H9 (cell line): ENCODE data around the gene CRYGN. TPM values are rescaled to one million over a fixed set of nuclear protein-coding genes. Genes with fewer than 3 reads are reported as not detected.

Experiments used
- DNase-seq: peaks from one replicate; pipeline ENCODE4 v3.0.0-alpha.2; 2017
- H2AFZ ChIP-seq: one replicate; pipeline ENCODE4 v1.6.1; 2013; ENCODE audit warnings: mild to moderate bottlenecking, low read length, control low read depth, moderate library complexity
- H2AK5ac ChIP-seq: 2 replicates; pipeline ENCODE4 v1.6.1; 2013; ENCODE audit warnings: low read length, control low read depth, mixed read lengths; ENCODE audit not compliant: insufficient read length
- H2BK120ac ChIP-seq: one replicate; pipeline ENCODE4 v1.6.1; 2013; ENCODE audit warnings: low read depth, mild to moderate bottlenecking, low read length, control low read depth, inconsistent platforms; ENCODE audit not compliant: poor library complexity, severe bottlenecking
- H2BK12ac ChIP-seq: 2 replicates; pipeline ENCODE4 v1.6.1; 2013; ENCODE audit warnings: low read length, control low read depth, mixed read lengths, low read depth; ENCODE audit not compliant: insufficient read length
- H2BK15ac ChIP-seq: 2 replicates; pipeline ENCODE4 v1.6.1; 2013; ENCODE audit warnings: low read depth, low read length, control low read depth
- H2BK20ac ChIP-seq: one replicate; pipeline ENCODE4 v1.6.1; 2013; ENCODE audit warnings: low read depth, mild to moderate bottlenecking, low read length, control low read depth, inconsistent platforms; ENCODE audit not compliant: poor library complexity, severe bottlenecking
- H2BK5ac ChIP-seq: 2 replicates; pipeline ENCODE4 v1.6.1; 2013; ENCODE audit warnings: low read length, control low read depth, mixed read lengths; ENCODE audit not compliant: insufficient read length
- H3K14ac ChIP-seq: 2 replicates; pipeline ENCODE4 v1.6.1; 2013; ENCODE audit warnings: low read length, control low read depth; ENCODE audit not compliant: insufficient read depth
- H3K18ac ChIP-seq: 2 replicates; pipeline ENCODE4 v1.6.1; 2013; ENCODE audit warnings: low read depth, mild to moderate bottlenecking, mixed read lengths, low read length, control low read depth; ENCODE audit not compliant: insufficient read length
- H3K23ac ChIP-seq: 2 replicates; pipeline ENCODE4 v1.6.1; 2013; ENCODE audit warnings: low read length, control low read depth, mixed read lengths, low read depth; ENCODE audit not compliant: insufficient read length
- H3K23me2 ChIP-seq: 2 replicates; pipeline ENCODE4 v1.6.1; 2013; ENCODE audit warnings: low read depth, mild to moderate bottlenecking, mixed read lengths, low read length, control low read depth; ENCODE audit not compliant: insufficient read length, poor library complexity, severe bottlenecking
- H3K27ac ChIP-seq: 2 replicates; pipeline ENCODE4 v1.5.1; 2013; ENCODE audit warnings: low read length, control low read depth, mixed read lengths, low read depth; ENCODE audit not compliant: insufficient read length
- H3K27me3 ChIP-seq: 2 replicates; pipeline ENCODE4 v1.6.1; 2013; ENCODE audit warnings: low read length, control low read depth, inconsistent platforms; ENCODE audit not compliant: insufficient read depth
- H3K4ac ChIP-seq: 2 replicates; pipeline ENCODE4 v1.6.1; 2013; ENCODE audit warnings: low read depth, mild to moderate bottlenecking, control low read depth, inconsistent platforms, low read length, moderate library complexity
- H3K4me1 ChIP-seq: 2 replicates; pipeline ENCODE4 v1.6.1; 2013; ENCODE audit warnings: low read length, control low read depth, inconsistent platforms; ENCODE audit not compliant: insufficient read depth
- H3K4me2 ChIP-seq: 2 replicates; pipeline ENCODE4 v1.6.1; 2013; ENCODE audit warnings: low read length, control low read depth, mixed read lengths; ENCODE audit not compliant: insufficient read length, insufficient read depth
- H3K56ac ChIP-seq: 2 replicates; pipeline ENCODE4 v1.6.1; 2013; ENCODE audit warnings: low read depth, mild to moderate bottlenecking, mixed read lengths, low read length, control low read depth; ENCODE audit not compliant: insufficient read length
- H3K79me1 ChIP-seq: 2 replicates; pipeline ENCODE4 v1.6.1; 2013; ENCODE audit warnings: low read depth, mild to moderate bottlenecking, moderate library complexity, low read length, control low read depth, inconsistent platforms; ENCODE audit not compliant: insufficient read depth, poor library complexity, severe bottlenecking
- H3K79me2 ChIP-seq: 2 replicates; pipeline ENCODE4 v1.6.1; 2013; ENCODE audit warnings: low read length, control low read depth, inconsistent platforms; ENCODE audit not compliant: insufficient read depth
- H3K9ac ChIP-seq: 2 replicates; pipeline ENCODE4 v1.6.1; 2013; ENCODE audit warnings: low read length, control low read depth, mixed read lengths; ENCODE audit not compliant: insufficient read length; ENCODE audit errors: extremely low read depth
- H3K9me3 ChIP-seq: one replicate; pipeline ENCODE4 v1.6.1; 2013; ENCODE audit warnings: low read depth, low read length, inconsistent platforms; ENCODE audit not compliant: control insufficient read depth
- H3T11ph ChIP-seq: one replicate; pipeline ENCODE4 v1.6.1; 2013; ENCODE audit warnings: mild to moderate bottlenecking, low read length, control low read depth, inconsistent platforms
- H4K20me1 ChIP-seq: one replicate; pipeline ENCODE4 v1.6.1; 2013; ENCODE audit not compliant: control insufficient read depth, insufficient read length, insufficient read depth
- H4K5ac ChIP-seq: 2 replicates; pipeline ENCODE4 v1.6.1; 2013; ENCODE audit warnings: low read depth, mild to moderate bottlenecking, mixed read lengths, low read length, control low read depth; ENCODE audit not compliant: insufficient read length
- H4K8ac ChIP-seq: replicated peaks from 2 replicates; pipeline ENCODE4 v1.6.1; 2013; ENCODE audit warnings: low read length, control low read depth, mixed read lengths, low read depth; ENCODE audit not compliant: insufficient read length
- H4K91ac ChIP-seq: 2 replicates; pipeline ENCODE4 v1.6.1; 2013; ENCODE audit warnings: low read depth, mild to moderate bottlenecking, moderate library complexity, mixed read lengths, low read length, control low read depth; ENCODE audit not compliant: insufficient read length
- H3K27ac Mint-ChIP-seq, 3 experiments: 2 replicates in 2 of 3; 3 replicates in 1 of 3; pipeline ENCODE4 v1.8.0; 2020 to 2021; ENCODE audit warnings: mixed read lengths in 3 of 3, mild to moderate bottlenecking in 1 of 3, moderate library complexity in 1 of 3
- H3K27me3 Mint-ChIP-seq: 2 replicates; pipeline ENCODE4 v1.8.0; 2021; ENCODE audit warnings: low read depth, mild to moderate bottlenecking, moderate library complexity, mixed read lengths
- H3K36me3 Mint-ChIP-seq, 3 experiments: 2 replicates in 2 of 3; 3 replicates in 1 of 3; pipeline ENCODE4 v1.8.0; 2020 to 2021; ENCODE audit warnings: low read depth in 3 of 3, mixed read lengths in 3 of 3; ENCODE audit not compliant: insufficient read depth in 1 of 3
- H3K4me1 Mint-ChIP-seq, 2 experiments: 2 replicates each; pipeline ENCODE4 v1.8.0; 2020; ENCODE audit warnings: mixed read lengths in 2 of 2
- H3K4me3 Mint-ChIP-seq, 2 experiments: 2 replicates in 1 of 2; 3 replicates in 1 of 2; pipeline ENCODE4 v1.8.0; 2020 to 2021; ENCODE audit warnings: mild to moderate bottlenecking in 2 of 2, mixed read lengths in 2 of 2, moderate library complexity in 1 of 2
- H3K9me3 Mint-ChIP-seq, 2 experiments: 2 replicates in 1 of 2; 3 replicates in 1 of 2; pipeline ENCODE4 v1.8.0; 2020; ENCODE audit warnings: mild to moderate bottlenecking in 2 of 2, mixed read lengths in 2 of 2, moderate library complexity in 1 of 2
- WGBS: extraction: QIAGEN DNeasy Blood & Tissue Kit; methylation state at CpG from one replicate; pipeline ENCODE4 v1.1.7; 2013; ENCODE audit warnings: missing lambda C conversion rate, low lambda C conversion rate, mixed read lengths; ENCODE audit not compliant: insufficient read length; ENCODE audit errors: extremely low coverage; 5-methylcytosine and 5-hydroxymethylcytosine counted together
- total RNA-seq: library from RNA; stranded (reverse); gene quantifications from 2 replicates; pipeline ENCODE4 v1.2.1, GENCODE V29; 2021
- TF ChIP-seq, protein P1 (sequence below): fragments of 200-600 bp; sonication (generic); conservative IDR thresholded peaks from 3 replicates; pipeline ENCODE4 v1.8.0; 2021; ENCODE audit warnings: antibody characterized with exemption, mild to moderate bottlenecking

The CRYGN gene
- total RNA-seq, 1 experiment from 2014 or later: 1.8 TPM

DNA sequence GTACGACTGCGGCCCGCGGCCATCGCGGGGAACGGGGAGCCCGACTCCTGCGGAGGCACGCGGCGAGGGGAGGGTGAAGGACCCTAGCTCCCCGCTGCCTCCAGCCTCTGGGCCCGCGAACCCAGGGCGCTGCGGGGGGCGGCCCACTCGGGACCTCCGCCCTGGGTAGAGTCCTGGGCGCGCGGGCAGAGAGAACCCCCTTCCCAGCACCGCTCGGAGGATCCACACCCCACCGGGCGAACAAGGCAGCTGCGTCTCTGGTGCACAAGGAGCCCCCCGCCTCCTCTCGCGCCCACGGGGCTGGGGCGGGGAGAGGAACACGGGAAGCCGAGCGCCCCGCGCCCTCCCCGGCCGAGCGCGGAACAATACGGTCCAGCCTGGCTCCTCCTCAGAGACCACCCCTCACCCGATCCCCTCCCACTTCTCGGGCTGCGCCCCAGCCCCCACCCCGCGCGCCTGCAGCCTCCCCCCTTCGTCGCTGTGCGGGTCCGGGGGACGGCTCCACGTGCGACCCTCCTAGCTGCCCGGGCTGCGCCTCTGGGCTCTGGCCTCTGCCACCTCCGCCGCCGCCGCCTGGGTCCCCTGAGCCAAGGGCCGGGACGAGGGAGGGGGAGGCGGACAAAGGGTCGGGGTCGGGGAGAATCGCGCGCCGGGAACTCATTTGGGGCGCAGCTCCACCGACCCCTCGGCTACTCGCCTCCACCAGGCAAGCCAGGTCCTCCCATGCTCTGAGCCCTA, 30.1 kb downstream of the CRYGN start, which contains the start of gene WDR86:
WDR86 (minus strand) TSS at position 372 of the 738 bp plus-strand sequence. CDS start 449 bp downstream, outside the sequence.
- Histone ChIP-seq H3K14ac (peak within 1 kb of the TSS; percentile 84), H3K23me2 (peaks cover 25% of the 10 kb centered on the region), H3K79me1 (no peaks in the 10 kb centered on the region), H2BK20ac (no peak within 1 kb of the TSS), H2BK15ac (peak within 1 kb of the TSS; percentile 25; the same call in 1 of the 2 replicates), H3K18ac (peak within 1 kb of the TSS; percentile 88), H4K91ac (peak within 1 kb of the TSS; percentile 40), H3K27me3 (no peaks in the 10 kb centered on the region; the same call in 1 of the 2 replicates), H3K27ac (no peak within 1 kb of the TSS), H3T11ph (no peak within 1 kb of the TSS), H2BK5ac (no peak within 1 kb of the TSS), H3K79me2 (no peaks in the 10 kb centered on the region), H3K56ac (no peak within 1 kb of the TSS), H4K5ac (no peak within 1 kb of the TSS), H4K8ac (no peak within 1 kb of the TSS), H4K20me1 (no peaks in the 10 kb centered on the region), H2AK5ac (no peak within 1 kb of the TSS), H3K9me3 (no peaks in the 10 kb centered on the region), H2BK12ac (no peak within 1 kb of the TSS), H2BK120ac (no peak within 1 kb of the TSS), H3K4ac (no peak within 1 kb of the TSS), H2AFZ (no peak within 1 kb of the TSS), H3K4me1 (peaks cover 5% of the 10 kb centered on the region; the same call in 1 of the 2 replicates), H3K23ac (no peak within 1 kb of the TSS), H3K4me2 (peak within 1 kb of the TSS; percentile 59), H3K9ac (peak within 1 kb of the TSS; percentile 38)
- no CpG with 5 or more reads among the region's 75 CpGs for WGBS
- Mint-ChIP-seq H3K27me3 (peaks cover 57% of the 10 kb centered on the region), H3K9me3 (peaks cover 0 to 3% of the 10 kb centered on the region in 2 experiments; a peak in 1 of 5 replicates), H3K27ac (peak within 1 kb of the TSS in 1 of 3 experiments; percentile 35; a peak in 3 of 7 replicates), H3K4me3 (peak within 1 kb of the TSS; percentile 77 to 90), H3K4me1 (peaks cover 28 to 36% of the 10 kb centered on the region in 2 experiments), H3K36me3 (peaks cover 0 to 8% (median 2%) of the 10 kb centered on the region in 3 experiments; a peak in 5 of 7 replicates)
- DNase-seq: peak; percentile 58
- TF ChIP-seq, protein P1, sequence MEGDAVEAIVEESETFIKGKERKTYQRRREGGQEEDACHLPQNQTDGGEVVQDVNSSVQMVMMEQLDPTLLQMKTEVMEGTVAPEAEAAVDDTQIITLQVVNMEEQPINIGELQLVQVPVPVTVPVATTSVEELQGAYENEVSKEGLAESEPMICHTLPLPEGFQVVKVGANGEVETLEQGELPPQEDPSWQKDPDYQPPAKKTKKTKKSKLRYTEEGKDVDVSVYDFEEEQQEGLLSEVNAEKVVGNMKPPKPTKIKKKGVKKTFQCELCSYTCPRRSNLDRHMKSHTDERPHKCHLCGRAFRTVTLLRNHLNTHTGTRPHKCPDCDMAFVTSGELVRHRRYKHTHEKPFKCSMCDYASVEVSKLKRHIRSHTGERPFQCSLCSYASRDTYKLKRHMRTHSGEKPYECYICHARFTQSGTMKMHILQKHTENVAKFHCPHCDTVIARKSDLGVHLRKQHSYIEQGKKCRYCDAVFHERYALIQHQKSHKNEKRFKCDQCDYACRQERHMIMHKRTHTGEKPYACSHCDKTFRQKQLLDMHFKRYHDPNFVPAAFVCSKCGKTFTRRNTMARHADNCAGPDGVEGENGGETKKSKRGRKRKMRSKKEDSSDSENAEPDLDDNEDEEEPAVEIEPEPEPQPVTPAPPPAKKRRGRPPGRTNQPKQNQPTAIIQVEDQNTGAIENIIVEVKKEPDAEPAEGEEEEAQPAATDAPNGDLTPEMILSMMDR: no peak
